Measurements from ENCODE around the gene NR1D2. TPM values are rescaled to one million over a fixed set of nuclear protein-coding genes. Genes with fewer than 3 reads are reported as not detected.
"Not testable (repeated sequence)": the region's sequence is repeated elsewhere in the genome, so short reads cannot be mapped to it uniquely, and the experiment has no call there.

Gene NR1D2
- total and polyA plus RNA-seq, 2 of the 13 experiments (the other 11 are each of a cell fraction or from before 2014, with no cell fraction given), result 5.3 to 8.1 TPM

GRCh38 chr3:23917679-23918303 is 27.3 kb upstream of the NR1D2 start:
- in situ Hi-C loops (cut with HindIII; ENCODE audit: extremely low pct_ligation_motif_present, low pct_unique_long_range_greater_than_20kb); BruUV-seq (replicated peaks); H2AFZ ChIP-seq (ENCODE audit: low read length); H3K9me3 ChIP-seq (ENCODE audit: low read length); CTCF ChIA-PET (ENCODE audit: low intra/inter-chr PET ratio, low total read pairs); FAIRE-seq; H3K27me3 ChIP-seq (ENCODE audit: control insufficient read depth in 1 of 2, insufficient read depth in 2 of 2, low read length in 2 of 2); H3K36me3 ChIP-seq (replicated peaks in 1 of 2; ENCODE audit: control insufficient read depth in 1 of 2, insufficient read depth in 2 of 2, low read length in 2 of 2); TF ChIP-seq NONO (IDR thresholded peaks at IDR 0.05): not testable (repeated sequence)
- Histone ChIP-seq H3K4me1 (ENCODE audit: insufficient read depth, low read length) (peaks cover 54% of the 10 kb centered on the region), H3K4me3 (replicated peaks in 1 of 3; ENCODE audit: insufficient read depth in 1 of 3, low read depth in 2 of 3, low read length in 3 of 3) (peak overlapping the region; percentile 95 to 99 (median 98)), H4K20me1 (ENCODE audit: insufficient read depth, low read length) (peaks cover 36% of the 10 kb centered on the region), H3K79me2 (ENCODE audit: insufficient read depth, low read length) (peaks cover 56% of the 10 kb centered on the region), H3K4me2 (ENCODE audit: low read depth, low read length) (peak overlapping the region; percentile 90), H3K27ac (ENCODE audit: extremely low read length, insufficient read depth, low read length) (peak overlapping the region; percentile 81), H3K9ac (ENCODE audit: insufficient read depth, low read depth, low read length) (peak overlapping the region; percentile 95)
- peak; percentile 23 for DNase-seq (ENCODE audit: low spot score)
- POLR2A ChIA-PET, result interaction anchor here (0.6 to 3.8 kb wide), 21 partner anchors 9 to 1866 kb away, joined by 3 to 72 read pairs (median 10); partner anchors contain the start of gene NGLY1
- ATAC-seq, result peak; percentile 36
- intact Hi-C loops (cut with micrococcal nuclease; ENCODE audit: unreplicated experiment), result loop anchor here (1.0 kb wide), 1 partner anchor 28 kb away; the partner anchor contains the start of gene NR1D2
- WGBS (ENCODE audit: low lambda C conversion rate), result under 1% methylated on average over 13 of the region's 21 CpGs
- 0 out of 2 replicates have a peak, but pooled peaks have one; percentile 2 for TF ChIP-seq ZBTB3 (CRISPR knock-in tag; IDR thresholded peaks at IDR 0.05; ENCODE audit: borderline replicate concordance, low read depth)
- TF ChIP-seq POLR2AphosphoS5 (IDR thresholded peaks at IDR 0.05; ENCODE audit: low read depth, low read length), result peak; percentile 10; the same call in 1 of the 2 replicates
- 0 out of 2 replicates have a peak, but pooled peaks have one; percentile 3 for TF ChIP-seq POLR2G (IDR thresholded peaks at IDR 0.05; ENCODE audit: low read depth, low read length)
- TF ChIP-seq HNF1B (CRISPR knock-in tag; IDR thresholded peaks at IDR 0.05), result 0 out of 2 replicates have a peak, but pooled peaks have one; percentile 8
- TF ChIP-seq NONO (CRISPR knock-in tag; conservative IDR thresholded peaks at IDR 0.05), result peak; percentile 62; the same call in 1 of the 2 replicates
- TF ChIP-seq RXRB (CRISPR knock-in tag; IDR thresholded peaks at IDR 0.05; ENCODE audit: borderline replicate concordance), result peak; percentile 14; the same call in 1 of the 2 replicates
- 0 out of 2 replicates have a peak, but pooled peaks have one; percentile 4 for TF ChIP-seq ZNF260 (CRISPR knock-in tag; IDR thresholded peaks at IDR 0.05; ENCODE audit: borderline replicate concordance, low read depth)
- peak; percentile 19 for TF ChIP-seq ZNF879 (CRISPR knock-in tag; IDR thresholded peaks at IDR 0.05)
- 0 out of 2 replicates have a peak, but pooled peaks have one; percentile 5 for TF ChIP-seq TMF1 (CRISPR knock-in tag; IDR thresholded peaks at IDR 0.05; ENCODE audit: low read depth)
- 0 out of 4 replicates have a peak, but pooled peaks of 1 of the 2 experiments have one; percentile 10 for TF ChIP-seq POLR2A (IDR thresholded peaks at IDR 0.05; ENCODE audit: insufficient read depth in 1 of 2, low read depth in 2 of 2, low read length in 2 of 2)
- TF ChIP-seq ZNF646 (CRISPR knock-in tag; IDR thresholded peaks at IDR 0.05), result 0 out of 2 replicates have a peak, but pooled peaks have one; percentile 36
- peak; percentile 49; the same call in 1 of the 2 replicates for TF ChIP-seq ZC3H13 (CRISPR knock-in tag; IDR thresholded peaks at IDR 0.05)
- 0 out of 2 replicates have a peak, but pooled peaks have one; percentile 23 for TF ChIP-seq SIN3A (IDR thresholded peaks at IDR 0.05; ENCODE audit: borderline replicate concordance, low read depth, low read length)

Measured in HepG2 (cell line).